NCI-H774 (cell line): ENCODE results near the gene BANP.
"Not testable (repeated sequence)": the region's sequence is repeated elsewhere in the genome, so short reads cannot be mapped to it uniquely, and the experiment has no call there.

Source experiments
- DNase-seq: peaks from one replicate; lab custom pipeline; 2025; lab: John Stamatoyannopoulos, UW

Gene BANP

GRCh38 chr16:88088611-88089010, 137.4 kb downstream of the BANP start:
- DNase-seq, result not testable (repeated sequence)

- DNase-seq, result not testable (repeated sequence)
These were observed 137.8 kb downstream of the BANP start for GRCh38 chr16:88089071-88089470.

DNA sequence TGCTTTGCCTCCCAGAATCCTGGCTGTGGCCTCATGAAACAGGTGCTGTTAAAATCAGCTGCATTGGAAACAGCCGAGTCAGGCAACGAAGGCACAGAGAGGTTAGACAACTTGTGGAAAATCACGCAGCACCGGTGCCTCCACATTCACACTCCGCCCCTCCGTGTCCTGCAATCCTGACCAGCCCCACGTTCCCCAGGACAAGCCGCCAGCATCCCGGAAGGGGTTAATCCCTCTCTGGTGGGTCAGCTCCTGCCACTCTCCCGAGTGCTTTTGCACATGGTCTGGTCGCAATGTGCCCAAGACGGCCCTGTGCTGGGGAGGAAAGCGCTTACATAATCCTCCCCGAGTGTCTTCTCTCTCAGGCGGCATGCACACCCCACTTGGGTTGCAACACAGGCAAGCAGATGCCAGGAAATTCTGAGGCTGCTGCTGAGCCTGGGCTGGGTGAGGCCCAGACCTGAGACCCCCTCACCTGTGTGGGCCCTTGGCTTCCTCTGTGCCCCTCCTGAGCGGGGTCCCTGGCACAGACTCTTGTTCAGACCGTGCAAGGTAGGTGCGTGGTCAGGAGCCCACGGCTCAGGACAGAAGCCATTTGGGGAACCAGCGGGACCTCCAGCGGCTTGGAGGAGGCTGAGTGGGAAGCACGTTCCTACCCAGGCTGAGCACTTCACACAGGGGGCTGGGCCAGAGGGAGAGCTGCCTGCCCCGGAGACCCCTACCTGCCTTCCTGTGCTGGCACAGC, 138.6 kb downstream of the BANP start:
- not testable (repeated sequence) for DNase-seq

DNA sequence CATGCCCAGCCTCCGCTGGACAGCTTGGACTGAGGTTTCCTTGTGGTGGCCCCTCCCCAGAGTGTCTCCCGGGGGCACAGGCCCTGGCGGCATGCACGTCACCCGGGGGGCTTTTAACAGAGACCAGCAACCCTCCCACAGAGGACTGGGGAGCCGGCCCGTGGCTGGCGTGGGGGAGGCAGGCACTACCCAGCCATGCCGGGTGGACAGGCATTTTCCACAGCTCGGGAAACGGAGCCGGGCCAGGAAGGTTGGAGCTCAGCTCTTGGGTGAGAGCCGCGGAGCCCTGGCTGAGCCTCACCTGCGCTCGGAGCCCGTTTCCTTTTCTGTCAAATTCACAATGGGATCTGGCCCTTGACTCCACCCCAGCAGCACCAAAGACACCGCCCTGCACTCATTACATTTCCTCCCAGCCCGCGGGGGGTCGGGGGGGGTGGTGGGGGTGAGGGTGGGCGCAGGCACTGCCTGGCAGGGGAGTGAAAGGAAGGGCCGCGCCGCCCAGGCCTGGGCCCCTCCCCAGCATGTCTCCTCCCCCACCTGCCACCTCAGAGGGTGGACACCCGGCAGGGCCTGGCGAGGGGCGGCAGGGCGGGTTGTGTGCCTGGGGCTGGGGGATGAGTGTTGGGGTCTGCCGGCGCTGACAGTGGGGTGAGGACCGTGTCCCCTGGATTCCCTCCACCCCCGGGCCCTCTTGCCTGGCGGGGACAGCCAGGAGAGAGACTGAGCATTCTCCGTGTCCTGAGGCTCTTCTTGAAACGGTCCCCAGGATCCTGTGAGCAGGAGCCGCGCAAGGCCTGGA, 139.3 kb downstream of the BANP start:
- not testable (repeated sequence) for DNase-seq

- not testable (repeated sequence) for DNase-seq
These were observed 140.2 kb downstream of the BANP start for GRCh38 chr16:88091221-88091971.

- DNase-seq, result not testable (repeated sequence)
These were observed 140.7 kb downstream of the BANP start for GRCh38 chr16:88091972-88092302.

- not testable (repeated sequence) for DNase-seq
These were observed 141.7 kb downstream of the BANP start for GRCh38 chr16:88092791-88093555.

DNA sequence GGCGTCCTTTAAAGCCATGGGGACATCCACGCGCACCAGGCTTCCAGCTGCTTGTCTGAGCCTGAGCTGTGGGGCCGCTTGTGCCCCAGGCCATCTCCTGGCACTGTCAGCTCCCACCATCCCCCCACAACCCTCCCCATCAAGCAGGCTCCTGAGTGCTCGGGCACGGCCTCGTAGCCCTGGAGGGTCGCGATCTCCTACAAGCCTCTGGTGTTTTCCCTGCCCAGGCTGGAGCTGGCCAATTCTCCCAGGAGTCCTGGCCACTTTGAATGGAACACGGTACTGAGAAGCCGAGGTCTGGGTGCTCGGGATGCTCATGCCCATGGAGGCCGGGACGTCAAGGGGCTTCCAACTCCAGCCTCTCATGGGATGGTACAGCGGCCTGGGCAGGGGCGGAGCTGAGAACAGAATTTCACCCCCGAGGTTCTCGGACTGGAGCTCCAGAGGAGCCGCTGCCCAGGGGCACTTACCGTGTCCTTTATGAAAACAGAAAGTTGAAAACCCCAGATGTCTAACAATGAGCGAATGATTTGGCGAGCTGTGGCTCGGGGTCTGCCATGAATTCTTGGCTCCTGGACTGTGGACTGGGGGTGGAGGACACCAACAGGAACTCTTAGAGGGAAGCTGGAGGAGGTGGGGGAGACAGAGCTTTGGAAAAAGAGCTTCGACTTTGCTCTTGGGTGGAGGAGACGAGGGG, 142.5 kb downstream of the BANP start:
- DNase-seq, result not testable (repeated sequence)

- DNase-seq, result not testable (repeated sequence)
These were observed 143.0 kb downstream of the BANP start for GRCh38 chr16:88094253-88094575.

DNA sequence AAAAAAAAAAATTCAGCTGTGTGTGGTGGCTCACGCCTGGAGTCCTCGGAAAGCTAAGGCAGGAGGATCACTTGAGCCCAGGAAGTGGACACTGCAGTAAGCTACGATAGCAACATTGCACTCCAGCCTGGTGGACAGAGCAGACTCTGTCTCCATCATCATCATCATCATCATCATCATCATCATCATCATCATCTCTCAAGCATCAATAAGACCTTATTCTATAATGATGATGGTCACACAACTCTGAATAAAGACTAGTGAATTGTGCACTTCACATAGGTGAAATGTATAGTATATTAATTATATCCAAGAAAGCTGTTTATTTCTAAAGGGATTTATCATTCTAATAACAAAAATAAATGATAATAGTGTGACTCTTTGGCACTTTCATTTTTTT, 143.7 kb downstream of the BANP start:
- DNase-seq, result not testable (repeated sequence)

- DNase-seq, result not testable (repeated sequence)
These were observed 145.4 kb downstream of the BANP start for GRCh38 chr16:88096659-88097058.

GRCh38 chr16:88098731-88099562, 147.7 kb downstream of the BANP start:
- not testable (repeated sequence) for DNase-seq

DNA sequence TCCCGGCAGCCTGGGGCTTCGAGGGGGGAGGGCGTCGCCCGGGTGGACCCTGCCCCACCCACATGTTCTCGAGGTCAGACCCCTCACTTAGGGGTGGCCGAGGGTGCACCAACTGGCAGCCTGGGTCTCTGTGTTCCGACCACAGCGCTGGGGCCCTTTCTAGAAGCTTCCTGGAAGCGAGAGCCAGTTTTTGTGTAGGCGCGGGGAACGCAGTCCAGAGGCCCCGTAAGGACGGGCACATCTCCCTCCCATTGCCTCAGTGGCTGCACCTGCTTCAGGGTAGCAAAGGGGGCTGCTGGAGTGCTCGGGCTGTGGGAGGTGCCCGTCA, 148.3 kb downstream of the BANP start:
- DNase-seq, result no peak

DNA sequence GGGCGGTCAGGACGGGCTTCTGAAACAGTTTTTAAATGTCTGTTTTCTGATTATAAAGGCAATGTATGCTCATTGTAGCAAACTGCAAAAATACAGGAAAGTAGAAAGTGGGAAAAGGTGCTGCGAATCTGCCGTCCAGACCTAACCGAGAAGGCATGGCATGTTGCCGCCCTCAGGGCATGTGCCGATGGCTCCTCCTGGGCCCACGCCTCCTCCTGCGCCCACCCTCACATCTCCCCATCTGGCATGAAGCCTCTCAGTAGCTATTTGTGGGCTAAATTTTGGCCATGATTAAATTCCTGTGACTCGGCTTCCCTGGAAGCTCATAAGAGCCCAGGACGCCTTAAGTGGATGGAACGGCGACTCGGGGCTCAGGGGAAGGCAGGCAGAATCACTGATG, 148.7 kb downstream of the BANP start:
- not testable (repeated sequence) for DNase-seq

DNA sequence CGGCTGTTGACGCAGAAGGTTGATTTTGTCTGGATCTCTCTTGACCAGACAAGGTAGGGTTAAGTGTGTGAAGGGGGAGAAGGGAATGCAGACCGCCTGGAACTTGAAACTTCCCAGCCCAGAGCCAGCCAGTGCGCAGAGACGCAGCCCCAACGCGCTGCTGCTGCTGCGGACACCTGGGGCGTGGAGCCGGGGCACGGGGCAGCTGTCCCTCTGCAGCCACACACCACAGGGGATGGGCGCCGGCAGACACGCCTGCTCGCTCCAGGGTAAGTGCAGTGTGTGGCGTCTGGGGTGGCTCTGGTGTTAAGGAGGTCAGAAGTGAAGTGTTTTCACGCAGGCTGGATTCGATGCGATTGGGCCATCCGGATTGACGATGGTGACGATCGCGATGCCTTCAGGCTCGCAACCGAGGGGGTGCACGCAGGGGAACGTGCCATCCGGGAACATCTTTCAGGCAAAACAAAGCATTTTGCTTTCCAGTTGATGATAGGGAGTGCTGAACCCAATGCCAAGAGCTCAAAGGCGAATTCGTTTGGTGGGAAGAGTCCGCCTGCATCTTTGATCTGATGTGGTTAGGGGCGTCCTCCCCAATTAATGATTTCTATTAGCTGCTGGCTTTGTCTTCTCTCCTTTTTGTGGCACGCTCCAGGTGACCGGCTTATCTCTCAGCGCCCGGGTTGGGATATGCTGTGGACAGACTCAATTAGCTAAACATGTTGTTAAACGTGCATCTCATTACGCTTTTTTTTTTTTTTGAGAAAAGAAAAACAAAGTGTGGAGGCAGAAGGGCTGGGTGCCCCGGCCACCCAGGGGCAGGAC, 149.8 kb downstream of the BANP start:
- DNase-seq, result not testable (repeated sequence)

GRCh38 chr16:88101623-88102105, 150.4 kb downstream of the BANP start:
- DNase-seq, result not testable (repeated sequence)

GRCh38 chr16:88102597-88102996, 151.4 kb downstream of the BANP start:
- DNase-seq, result no peak

DNA sequence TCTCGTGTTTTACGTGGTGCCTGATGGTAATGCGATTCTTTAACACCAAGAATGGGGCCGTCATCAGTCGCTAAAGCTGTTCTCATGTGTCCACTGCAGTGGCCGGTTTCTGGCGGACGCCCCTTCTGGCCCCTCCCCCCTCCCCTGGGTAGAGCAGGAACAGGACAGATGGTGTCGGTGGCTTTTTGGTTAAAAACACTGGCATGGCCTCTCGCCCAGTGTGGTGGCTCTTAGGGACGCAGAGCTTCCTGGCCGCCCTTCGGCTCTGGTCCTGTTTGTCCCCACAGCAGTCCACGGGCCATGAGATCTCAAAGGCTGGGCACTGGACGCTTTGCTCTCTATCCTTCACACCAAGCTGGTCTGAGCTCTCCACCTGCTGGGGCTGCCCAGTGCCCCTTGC, 151.8 kb downstream of the BANP start:
- no peak for DNase-seq

DNA sequence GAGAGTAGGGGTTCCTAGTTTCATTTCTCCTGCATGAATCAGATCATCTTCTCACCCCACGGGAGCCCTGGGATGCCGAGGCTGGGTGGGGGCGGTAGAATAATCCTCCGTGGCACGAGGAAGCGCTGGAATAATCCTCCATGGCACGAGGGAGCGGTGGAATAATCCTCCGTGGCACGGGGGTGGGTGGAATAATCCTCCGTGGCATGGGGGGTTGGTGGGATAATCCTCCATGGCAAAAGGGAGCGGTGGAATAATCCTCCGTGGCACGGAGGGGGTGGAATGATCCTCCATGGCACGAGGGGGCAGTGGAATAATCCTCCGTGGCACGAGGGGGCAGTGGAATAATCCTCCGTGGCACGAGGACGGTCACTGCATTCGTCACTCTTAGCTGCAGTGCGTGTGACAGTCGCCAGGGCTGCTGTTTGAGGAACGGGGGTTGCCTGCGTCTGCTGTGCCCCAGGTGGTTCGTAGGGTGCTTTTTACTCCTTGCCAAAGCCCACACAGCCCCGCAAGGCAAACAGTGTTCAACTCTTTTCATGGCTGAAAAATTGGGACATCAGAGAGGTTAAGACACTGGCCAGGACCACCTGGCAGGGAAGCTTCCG, 152.5 kb downstream of the BANP start:
- no peak for DNase-seq
